ENCODE data around the gene GABBR1.

Gene GABBR1

DNA sequence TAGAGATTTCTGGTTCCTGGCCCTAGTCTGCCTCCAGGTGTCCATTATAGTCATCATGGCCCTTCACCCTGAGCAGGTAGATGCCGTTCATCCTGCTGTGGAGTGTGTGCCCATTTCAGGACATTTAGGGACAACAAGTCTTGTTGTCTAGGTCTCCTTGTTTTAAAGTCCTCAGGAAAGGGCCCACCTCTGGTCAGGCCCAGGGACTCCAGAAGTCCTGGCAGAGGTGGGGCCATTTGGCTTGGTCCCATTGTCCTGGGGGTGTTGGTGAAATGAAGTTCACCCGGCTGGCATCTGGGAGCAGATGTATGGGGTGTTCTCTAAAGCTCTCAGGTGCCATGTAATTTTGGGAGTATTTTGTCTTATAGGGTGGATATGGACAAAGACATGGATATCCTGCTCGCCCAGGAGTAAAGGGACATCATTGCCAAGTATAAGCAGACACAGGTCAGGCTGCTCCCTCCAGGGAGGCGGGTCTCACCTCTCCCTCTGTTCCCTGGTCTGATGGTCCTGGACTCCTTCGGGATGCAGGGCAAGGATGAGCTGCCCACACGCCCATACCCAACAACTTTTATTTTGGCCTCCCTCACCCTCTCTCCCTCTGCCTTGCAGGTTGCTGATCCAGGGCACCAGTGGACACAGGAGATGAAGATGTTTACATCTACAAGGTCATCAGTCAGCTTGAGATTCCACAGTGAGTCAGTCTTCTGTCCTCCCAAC is 113.5 kb downstream of the GABBR1 start:
- Histone ChIP-seq H3K9ac (no peak overlapping the region), H3K27me3 (ENCODE audit: insufficient read depth, low read depth) (no peaks in the 10 kb centered on the region), H2AFZ (ENCODE audit: low read depth) (no peak overlapping the region), H3K4me2 (no peak overlapping the region), H3K36me3 (ENCODE audit: insufficient read depth) (no peaks in the 10 kb centered on the region), H3K79me2 (ENCODE audit: insufficient read depth, low read depth) (no peaks in the 10 kb centered on the region), H3K4me1 (ENCODE audit: low read depth, poor library complexity, severe bottlenecking) (peaks cover 56% of the 10 kb centered on the region), H3K27ac (no peak overlapping the region), H3K4me3 (IDR thresholded peaks at IDR 0.05; ENCODE audit: insufficient read depth, low read depth, low read length) (no peak overlapping the region), H4K20me1 (ENCODE audit: insufficient read depth) (no peaks in the 10 kb centered on the region)
- TF ChIP-seq, protein P1, sequence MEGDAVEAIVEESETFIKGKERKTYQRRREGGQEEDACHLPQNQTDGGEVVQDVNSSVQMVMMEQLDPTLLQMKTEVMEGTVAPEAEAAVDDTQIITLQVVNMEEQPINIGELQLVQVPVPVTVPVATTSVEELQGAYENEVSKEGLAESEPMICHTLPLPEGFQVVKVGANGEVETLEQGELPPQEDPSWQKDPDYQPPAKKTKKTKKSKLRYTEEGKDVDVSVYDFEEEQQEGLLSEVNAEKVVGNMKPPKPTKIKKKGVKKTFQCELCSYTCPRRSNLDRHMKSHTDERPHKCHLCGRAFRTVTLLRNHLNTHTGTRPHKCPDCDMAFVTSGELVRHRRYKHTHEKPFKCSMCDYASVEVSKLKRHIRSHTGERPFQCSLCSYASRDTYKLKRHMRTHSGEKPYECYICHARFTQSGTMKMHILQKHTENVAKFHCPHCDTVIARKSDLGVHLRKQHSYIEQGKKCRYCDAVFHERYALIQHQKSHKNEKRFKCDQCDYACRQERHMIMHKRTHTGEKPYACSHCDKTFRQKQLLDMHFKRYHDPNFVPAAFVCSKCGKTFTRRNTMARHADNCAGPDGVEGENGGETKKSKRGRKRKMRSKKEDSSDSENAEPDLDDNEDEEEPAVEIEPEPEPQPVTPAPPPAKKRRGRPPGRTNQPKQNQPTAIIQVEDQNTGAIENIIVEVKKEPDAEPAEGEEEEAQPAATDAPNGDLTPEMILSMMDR (conservative IDR thresholded peaks at IDR 0.05; ENCODE audit: low read depth, low read length) = no peak

DNA sequence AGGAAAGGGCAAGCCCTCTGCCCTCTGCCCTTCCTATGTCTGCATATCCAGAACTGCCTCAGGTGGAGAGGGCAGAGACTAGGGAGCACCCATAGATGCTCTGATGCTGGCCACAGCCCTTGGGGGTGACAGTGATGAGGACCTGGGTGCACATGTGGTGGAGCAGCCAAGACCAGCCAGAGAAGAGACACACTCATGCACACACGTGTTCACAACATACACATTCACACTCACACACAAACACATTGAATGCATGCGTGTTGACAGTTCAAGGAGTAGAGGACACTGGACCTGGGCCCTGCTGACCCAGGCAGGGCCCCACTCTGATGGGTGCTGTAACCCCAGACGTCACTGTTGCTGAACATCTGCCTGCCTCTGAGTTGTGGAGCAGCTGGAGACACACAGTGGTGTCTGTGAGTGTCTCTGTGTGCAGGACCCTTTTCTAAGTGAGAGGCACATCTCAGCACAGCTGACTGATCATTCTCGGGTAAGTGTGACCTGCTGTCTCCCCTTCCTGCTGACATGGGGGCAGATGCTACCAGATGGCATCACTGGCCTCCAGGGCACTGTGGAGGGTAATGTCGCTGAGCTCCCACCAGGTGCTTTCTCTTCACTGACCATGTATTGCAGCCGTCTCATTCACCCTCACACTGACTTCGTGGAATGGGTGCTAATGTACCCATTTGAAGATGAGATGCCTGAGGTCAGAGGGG is 115.1 kb downstream of the GABBR1 start:
- no peak overlapping the region for H3K9ac ChIP-seq
- no peaks in the 10 kb centered on the region for H4K20me1 ChIP-seq (ENCODE audit: insufficient read depth)
- TF ChIP-seq, protein P1 (conservative IDR thresholded peaks at IDR 0.05; ENCODE audit: low read depth, low read length) = no peak
- no peak overlapping the region for H3K4me2 ChIP-seq
- H2AFZ ChIP-seq (ENCODE audit: low read depth) = no peak overlapping the region
- no peaks in the 10 kb centered on the region for H3K79me2 ChIP-seq (ENCODE audit: insufficient read depth, low read depth)
- H3K4me3 ChIP-seq (IDR thresholded peaks at IDR 0.05; ENCODE audit: insufficient read depth, low read depth, low read length) = no peak overlapping the region
- no peaks in the 10 kb centered on the region for H3K27me3 ChIP-seq (ENCODE audit: insufficient read depth, low read depth)
- no peaks in the 10 kb centered on the region for H3K36me3 ChIP-seq (ENCODE audit: insufficient read depth)
- H3K4me1 ChIP-seq (ENCODE audit: low read depth, poor library complexity, severe bottlenecking) = peaks cover 49% of the 10 kb centered on the region
- H3K27ac ChIP-seq = no peak overlapping the region

DNA sequence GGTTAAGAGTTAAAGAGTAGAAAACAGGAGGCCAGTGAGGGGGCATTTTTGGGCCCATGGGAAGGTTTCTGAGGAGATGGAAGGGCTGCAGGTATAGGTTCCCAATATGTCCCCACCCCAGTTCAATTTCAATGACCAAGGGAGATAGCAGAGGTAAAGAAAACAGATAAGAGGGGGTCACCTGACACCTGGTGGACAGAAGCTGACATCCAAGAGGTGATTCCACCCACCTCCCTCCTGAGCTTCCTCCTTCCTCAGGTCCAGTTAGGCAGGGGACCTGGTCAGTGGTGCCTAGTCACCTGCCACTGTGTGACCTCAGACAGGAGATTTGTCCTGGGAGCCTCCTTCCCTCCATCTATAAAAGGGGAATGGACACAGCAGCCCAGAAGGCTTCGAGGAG is 115.7 kb downstream of the GABBR1 start:
- Histone ChIP-seq H3K36me3 (ENCODE audit: insufficient read depth) (no peaks in the 10 kb centered on the region), H3K27me3 (ENCODE audit: insufficient read depth, low read depth) (no peaks in the 10 kb centered on the region), H3K4me2 (no peak overlapping the region), H3K27ac (no peak overlapping the region), H4K20me1 (ENCODE audit: insufficient read depth) (no peaks in the 10 kb centered on the region), H3K4me1 (ENCODE audit: low read depth, poor library complexity, severe bottlenecking) (peaks cover 43% of the 10 kb centered on the region), H3K9ac (no peak overlapping the region), H3K4me3 (IDR thresholded peaks at IDR 0.05; ENCODE audit: insufficient read depth, low read depth, low read length) (no peak overlapping the region), H2AFZ (ENCODE audit: low read depth) (no peak overlapping the region), H3K79me2 (ENCODE audit: insufficient read depth, low read depth) (no peaks in the 10 kb centered on the region)
- TF ChIP-seq, protein P1 (conservative IDR thresholded peaks at IDR 0.05; ENCODE audit: low read depth, low read length) = no peak

DNA sequence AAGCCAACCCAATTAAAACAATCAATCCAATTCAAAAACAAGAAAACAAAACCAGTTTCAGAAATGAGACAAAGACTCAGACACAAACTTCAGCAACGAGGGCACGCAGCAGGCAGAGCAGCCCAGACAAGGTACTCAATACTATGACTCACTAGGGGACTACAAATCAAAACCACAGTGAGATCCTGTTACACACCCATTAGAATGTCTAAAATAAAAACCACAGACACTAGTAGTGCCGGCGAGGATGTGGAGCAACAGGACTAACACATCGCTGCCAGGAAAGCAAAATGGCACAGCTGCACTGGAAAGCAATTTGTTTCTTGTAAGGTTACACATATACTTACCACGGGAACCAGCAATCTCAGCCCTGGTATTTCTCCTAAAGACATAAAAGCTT is 116.9 kb downstream of the GABBR1 start:
- H3K27ac ChIP-seq = peak overlapping the region; percentile 56
- H3K4me3 ChIP-seq (IDR thresholded peaks at IDR 0.05; ENCODE audit: insufficient read depth, low read depth, low read length) = no peak overlapping the region
- no peaks in the 10 kb centered on the region for H3K79me2 ChIP-seq (ENCODE audit: insufficient read depth, low read depth)
- H3K9ac ChIP-seq = no peak overlapping the region
- H3K36me3 ChIP-seq (ENCODE audit: insufficient read depth) = no peaks in the 10 kb centered on the region
- H3K27me3 ChIP-seq (ENCODE audit: insufficient read depth, low read depth) = no peaks in the 10 kb centered on the region
- TF ChIP-seq, protein P1 (conservative IDR thresholded peaks at IDR 0.05; ENCODE audit: low read depth, low read length) = no peak
- no peaks in the 10 kb centered on the region for H4K20me1 ChIP-seq (ENCODE audit: insufficient read depth)
- H3K4me1 ChIP-seq (ENCODE audit: low read depth, poor library complexity, severe bottlenecking) = peaks cover 32% of the 10 kb centered on the region
- H2AFZ ChIP-seq (ENCODE audit: low read depth) = peak overlapping the region; percentile 28; the same call in 1 of the 2 replicates
- peak overlapping the region; percentile 51 for H3K4me2 ChIP-seq

All from KMS-11 (cell line).